PC-9 (cell line): ENCODE data around the gene UTS2.

ENCODE experiments used
- EZH2 ChIP-seq: fragments of 200-600 bp; sonication (generic); IDR thresholded peaks from 2 replicates; pipeline ENCODE4 v1.8.0; 2017; ENCODE audit warnings: antibody characterized with exemption, low read depth
- TF ChIP-seq, protein P1 (sequence below): fragments of 200-600 bp; sonication (generic); conservative IDR thresholded peaks from 2 replicates; pipeline ENCODE4 v1.6.1; 2017; ENCODE audit warnings: mixed run types, antibody characterized with exemption, mild to moderate bottlenecking, moderate library complexity

GRCh38 chr1:7899741-7900140, 46.9 kb upstream of the UTS2 start:
- TF ChIP-seq, protein P1, sequence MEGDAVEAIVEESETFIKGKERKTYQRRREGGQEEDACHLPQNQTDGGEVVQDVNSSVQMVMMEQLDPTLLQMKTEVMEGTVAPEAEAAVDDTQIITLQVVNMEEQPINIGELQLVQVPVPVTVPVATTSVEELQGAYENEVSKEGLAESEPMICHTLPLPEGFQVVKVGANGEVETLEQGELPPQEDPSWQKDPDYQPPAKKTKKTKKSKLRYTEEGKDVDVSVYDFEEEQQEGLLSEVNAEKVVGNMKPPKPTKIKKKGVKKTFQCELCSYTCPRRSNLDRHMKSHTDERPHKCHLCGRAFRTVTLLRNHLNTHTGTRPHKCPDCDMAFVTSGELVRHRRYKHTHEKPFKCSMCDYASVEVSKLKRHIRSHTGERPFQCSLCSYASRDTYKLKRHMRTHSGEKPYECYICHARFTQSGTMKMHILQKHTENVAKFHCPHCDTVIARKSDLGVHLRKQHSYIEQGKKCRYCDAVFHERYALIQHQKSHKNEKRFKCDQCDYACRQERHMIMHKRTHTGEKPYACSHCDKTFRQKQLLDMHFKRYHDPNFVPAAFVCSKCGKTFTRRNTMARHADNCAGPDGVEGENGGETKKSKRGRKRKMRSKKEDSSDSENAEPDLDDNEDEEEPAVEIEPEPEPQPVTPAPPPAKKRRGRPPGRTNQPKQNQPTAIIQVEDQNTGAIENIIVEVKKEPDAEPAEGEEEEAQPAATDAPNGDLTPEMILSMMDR, result no peak
- TF ChIP-seq EZH2, result no peak
